NCI-H1694 treated with DMSO at 0.1 percent for 48 hours (cell line): Measurements from ENCODE around the gene OR1D5.
"Not testable (repeated sequence)": the region's sequence is repeated elsewhere in the genome, so short reads cannot be mapped to it uniquely, and the experiment has no call there.

Source experiments
- DNase-seq: peaks from one replicate; lab custom pipeline; 2025; lab: John Stamatoyannopoulos, UW

Gene OR1D5

DNA sequence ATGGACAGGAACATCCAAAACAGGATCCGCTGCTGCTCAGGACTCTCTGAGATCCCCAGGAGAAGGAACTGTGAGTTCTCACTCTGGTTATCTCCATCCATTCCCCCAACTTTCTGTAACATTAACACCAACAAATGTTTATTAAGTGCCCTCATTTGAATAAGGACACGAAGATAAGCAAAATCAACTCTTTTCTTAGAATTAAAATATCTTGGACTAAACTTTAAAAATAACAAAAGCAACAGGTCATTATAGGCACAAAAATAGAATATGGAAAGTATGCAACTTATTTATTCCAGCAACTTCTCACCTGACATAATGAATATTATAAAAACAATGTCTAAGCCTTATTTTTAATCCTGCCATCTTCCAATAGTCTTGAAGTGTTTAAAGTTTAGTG is at the start of gene OR1D5:
Gene OR1D5, minus strand, starts transcription at position 101 of the 400 bp plus-strand sequence. Its CDS starts 0 bp downstream, at position 101.
- DNase-seq = not testable (repeated sequence)

GRCh38 chr17:3104322-3104721 is 40.9 kb upstream of the OR1D5 start, which contains the start of gene OR1D2:
TSS of gene OR1D2 (minus strand) at chr17:3104422. CDS start at chr17:3092996, 11,426 bp downstream.
- no peak for DNase-seq

- DNase-seq = not testable (repeated sequence)
These were observed 10.4 kb upstream of the OR1D5 start for GRCh38 chr17:3073850-3074249.

GRCh38 chr17:3065192-3065591 is 1.8 kb upstream of the OR1D5 start:
- DNase-seq = not testable (repeated sequence)

GRCh38 chr17:3062824-3063377 is 506 bp downstream of the OR1D5 start:
- not testable (repeated sequence) for DNase-seq

DNA sequence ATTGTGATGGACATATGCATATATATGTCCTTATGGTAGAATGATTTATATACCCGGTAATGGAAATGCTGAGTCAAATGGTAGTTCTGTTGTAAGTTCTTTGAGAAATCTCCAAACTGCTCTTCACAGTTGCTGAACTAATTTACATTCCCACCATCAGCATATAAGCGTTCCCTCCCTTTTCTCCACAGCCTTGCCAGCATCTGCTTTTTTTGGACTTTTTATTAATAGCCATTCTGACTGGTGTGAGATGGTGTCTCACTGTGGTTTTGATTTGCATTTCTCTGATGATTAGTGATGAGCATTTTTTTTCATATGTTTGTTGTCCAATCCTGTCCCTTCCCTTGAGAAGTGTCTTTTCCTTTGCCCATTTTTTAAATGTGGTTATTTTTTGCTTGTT is 8.5 kb downstream of the OR1D5 start:
- DNase-seq = not testable (repeated sequence)

DNA sequence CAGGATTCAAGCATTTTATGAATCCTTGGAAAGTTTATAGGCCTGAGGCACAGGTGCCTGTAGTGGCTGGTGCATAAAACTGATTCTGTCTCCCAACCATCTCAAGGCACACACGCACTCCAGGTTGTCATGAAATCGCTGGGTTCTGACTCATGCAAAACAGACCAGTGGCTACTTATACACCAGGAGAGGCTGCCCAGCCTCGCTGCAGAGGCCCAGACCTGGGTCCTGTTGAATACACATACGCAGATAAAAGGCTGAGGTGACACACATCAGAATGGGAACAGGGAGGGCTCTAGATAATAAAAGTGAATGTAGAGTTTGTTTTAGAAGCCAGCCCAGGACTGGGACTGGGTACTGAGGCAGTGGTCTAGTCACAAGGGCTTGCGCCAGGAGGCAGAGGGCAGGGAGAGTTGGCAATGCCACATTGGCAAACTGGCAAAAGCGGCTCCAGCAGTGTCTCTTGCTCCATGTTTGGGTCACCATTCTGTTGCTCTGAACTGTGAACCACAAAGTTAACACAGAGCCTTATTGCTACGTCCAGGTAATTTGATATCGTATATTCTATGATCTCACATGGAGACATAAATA is 13.6 kb downstream of the OR1D5 start:
- DNase-seq = no peak

DNA sequence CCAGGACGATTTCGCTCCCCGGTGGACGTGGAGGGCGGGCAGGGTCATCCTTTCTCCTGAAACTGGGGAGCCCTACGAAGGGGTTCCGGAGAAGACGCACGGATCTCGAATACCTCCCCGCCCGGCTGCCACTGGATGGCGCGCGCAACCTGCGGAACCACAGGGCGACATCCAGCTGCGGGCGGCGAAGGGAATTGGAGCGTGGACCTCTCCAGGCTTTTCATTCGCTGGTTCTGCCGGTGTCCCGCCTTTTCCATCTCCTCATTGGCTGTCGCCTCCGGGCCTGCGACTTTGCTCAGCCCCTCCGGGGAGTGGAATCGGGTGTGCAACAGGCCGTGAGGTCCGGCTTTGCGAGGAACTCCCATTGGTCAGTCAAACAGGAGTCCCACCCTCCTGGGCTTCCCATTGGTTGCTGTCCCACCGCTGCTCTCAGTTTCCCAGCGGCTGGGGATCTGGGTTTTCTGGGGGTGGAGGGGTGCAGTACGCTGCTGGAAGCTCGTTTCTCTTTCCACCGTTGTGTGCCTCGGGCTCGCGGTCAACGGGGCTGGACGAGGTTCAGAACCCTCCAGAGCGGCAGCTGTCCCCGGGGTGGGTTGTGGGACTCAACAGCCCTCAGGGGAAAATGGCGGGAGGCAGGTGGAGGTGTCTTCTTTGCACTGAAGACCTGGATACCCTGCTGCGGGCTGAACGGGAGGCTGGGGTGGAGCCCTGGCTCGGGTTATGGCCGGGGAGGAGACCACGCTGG is 14.5 kb downstream of the OR1D5 start:
- DNase-seq = peak; percentile 97

DNA sequence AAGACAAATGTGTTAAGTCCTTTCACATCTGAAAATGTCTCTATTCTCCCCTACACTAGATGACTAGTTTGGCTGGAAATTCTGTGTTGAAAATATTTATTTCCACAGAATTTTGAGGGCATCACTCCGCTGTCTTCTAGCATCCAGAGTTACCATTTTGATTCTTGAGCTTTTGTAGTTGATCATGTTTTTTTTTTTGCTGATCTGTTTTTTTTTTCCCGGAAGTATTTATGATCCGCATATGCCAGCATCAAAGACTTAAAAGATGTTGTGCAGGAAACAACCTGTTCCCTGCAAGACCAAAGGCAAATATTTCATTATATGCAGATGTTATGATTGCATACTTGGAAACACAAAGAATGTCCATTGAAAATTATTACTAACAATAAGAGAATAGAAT is 16.7 kb downstream of the OR1D5 start:
- no peak for DNase-seq

GRCh38 chr17:3043737-3044365 is 19.6 kb downstream of the OR1D5 start:
- no peak for DNase-seq

DNA sequence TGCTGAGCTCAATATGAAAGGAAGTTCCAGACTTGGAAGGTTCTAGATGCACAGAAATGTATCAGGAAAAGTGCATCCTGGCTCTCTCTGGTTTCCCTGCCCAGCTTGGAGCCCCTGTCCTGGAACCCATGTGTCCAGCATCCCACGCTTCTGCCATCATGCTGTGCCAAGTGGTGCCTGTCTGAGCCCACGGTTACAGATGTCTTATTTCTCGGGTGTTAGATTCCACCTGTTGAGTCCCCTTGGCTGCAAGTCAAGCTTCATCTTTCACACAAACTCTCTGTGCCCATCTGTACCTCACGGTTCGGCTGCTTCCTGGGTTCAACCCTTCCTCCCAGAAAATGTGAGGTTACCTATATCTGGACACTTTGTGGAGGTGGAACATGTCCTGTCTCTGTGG is 22.5 kb downstream of the OR1D5 start:
- no peak for DNase-seq

DNA sequence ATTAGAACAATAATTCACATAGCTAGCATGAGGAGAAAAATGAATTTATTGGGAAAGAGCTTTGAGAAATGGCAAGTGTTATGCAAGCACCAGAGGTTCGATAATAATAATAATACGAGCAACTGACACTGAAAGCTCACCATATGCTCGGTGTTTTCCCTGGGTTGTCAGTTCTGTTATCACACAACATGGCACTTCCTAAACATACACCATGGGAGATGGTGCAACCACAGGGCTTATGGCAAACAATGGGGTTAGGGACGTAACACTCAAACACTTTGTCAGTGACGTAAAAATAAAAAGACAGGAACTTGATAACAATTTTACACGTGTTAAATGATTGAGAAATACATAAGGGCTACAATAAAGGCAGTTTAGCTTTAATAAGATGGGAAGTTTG is 23.7 kb downstream of the OR1D5 start:
- DNase-seq = peak; percentile 51

- no peak for DNase-seq
These were observed 24.5 kb downstream of the OR1D5 start for GRCh38 chr17:3038941-3039340.

- no peak for DNase-seq
These were observed 26.1 kb downstream of the OR1D5 start for GRCh38 chr17:3037259-3037658.

- no peak for DNase-seq
These were observed 26.6 kb downstream of the OR1D5 start for GRCh38 chr17:3036800-3037199.

DNA sequence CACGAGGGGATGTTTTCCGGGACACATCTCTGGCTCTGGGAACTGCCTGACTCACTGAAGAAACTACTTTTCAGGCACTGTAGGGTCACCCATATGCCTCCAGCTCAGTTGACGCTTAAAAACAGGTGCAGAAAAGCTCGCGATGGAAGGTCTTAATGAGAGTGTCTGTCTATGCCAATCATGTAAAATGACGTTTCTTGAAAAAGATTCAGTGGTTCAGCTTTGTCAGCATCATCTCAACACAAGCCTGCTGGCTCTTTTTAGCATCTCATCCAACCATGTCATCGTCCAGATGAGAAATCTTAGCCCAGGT is 27.5 kb downstream of the OR1D5 start:
- no peak for DNase-seq

GRCh38 chr17:3035256-3035967 is 28.0 kb downstream of the OR1D5 start:
- no peak for DNase-seq

GRCh38 chr17:3034578-3034920 is 28.9 kb downstream of the OR1D5 start:
- no peak for DNase-seq

- no peak for DNase-seq
These were observed 29.4 kb downstream of the OR1D5 start for GRCh38 chr17:3033741-3034577.

DNA sequence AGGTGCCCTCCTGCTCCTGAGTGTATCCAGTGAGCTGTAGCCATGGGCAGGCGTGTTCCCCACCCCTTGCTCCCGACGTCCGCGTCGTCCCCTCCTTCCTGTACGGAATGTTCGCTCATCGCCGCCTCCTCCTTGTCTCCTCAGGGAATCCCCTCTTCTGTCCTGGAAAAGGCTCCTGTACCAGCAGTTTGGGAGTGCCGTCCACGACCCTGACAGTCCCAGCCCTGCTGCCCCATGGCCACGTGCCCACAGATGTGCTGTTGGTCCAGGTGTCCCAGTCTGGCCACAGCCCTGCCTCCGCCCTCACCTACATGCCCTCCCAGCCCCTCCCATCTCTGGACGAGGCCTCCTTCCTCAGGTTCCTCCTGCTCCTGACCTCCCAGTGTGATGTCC is 30.2 kb downstream of the OR1D5 start:
- DNase-seq = no peak
